UCSD-AML1 (cell line): ENCODE data around the gene CABP4.
"Not testable (repeated sequence)": the region's sequence is repeated elsewhere in the genome, so short reads cannot be mapped to it uniquely, and the experiment has no call there.

Source experiments
- DNase-seq: peaks from one replicate; lab custom pipeline; 2025; ENCODE audit not compliant: unreplicated experiment; lab: John Stamatoyannopoulos, UW

The CABP4 gene

DNA sequence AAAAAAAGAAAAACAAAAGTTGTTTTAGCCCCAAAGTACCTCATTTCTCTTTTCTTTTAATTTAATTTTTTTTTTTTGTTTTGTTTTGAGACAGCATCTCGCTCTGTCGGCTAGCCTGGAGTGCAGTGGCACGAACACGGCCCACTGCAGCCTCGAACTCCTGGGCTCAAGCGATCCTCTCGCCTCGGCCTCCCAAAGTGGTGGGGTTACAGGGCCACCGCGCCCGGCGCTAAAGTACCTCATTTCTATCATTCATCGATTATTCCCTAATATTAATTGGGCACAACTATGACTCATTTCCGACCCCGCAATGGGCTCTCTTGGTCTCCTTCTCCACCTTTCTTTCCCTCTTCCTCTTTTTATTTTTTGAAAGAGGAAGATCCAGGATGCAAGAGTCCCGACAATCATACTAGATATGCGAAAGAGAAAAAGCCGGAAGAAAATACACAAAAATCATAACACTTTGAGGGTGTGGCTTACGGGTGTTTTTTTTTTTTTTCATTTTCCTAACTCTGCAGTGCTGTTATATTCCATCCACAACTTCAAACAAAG is 27.2 kb downstream of the CABP4 start:
- no peak for DNase-seq

DNA sequence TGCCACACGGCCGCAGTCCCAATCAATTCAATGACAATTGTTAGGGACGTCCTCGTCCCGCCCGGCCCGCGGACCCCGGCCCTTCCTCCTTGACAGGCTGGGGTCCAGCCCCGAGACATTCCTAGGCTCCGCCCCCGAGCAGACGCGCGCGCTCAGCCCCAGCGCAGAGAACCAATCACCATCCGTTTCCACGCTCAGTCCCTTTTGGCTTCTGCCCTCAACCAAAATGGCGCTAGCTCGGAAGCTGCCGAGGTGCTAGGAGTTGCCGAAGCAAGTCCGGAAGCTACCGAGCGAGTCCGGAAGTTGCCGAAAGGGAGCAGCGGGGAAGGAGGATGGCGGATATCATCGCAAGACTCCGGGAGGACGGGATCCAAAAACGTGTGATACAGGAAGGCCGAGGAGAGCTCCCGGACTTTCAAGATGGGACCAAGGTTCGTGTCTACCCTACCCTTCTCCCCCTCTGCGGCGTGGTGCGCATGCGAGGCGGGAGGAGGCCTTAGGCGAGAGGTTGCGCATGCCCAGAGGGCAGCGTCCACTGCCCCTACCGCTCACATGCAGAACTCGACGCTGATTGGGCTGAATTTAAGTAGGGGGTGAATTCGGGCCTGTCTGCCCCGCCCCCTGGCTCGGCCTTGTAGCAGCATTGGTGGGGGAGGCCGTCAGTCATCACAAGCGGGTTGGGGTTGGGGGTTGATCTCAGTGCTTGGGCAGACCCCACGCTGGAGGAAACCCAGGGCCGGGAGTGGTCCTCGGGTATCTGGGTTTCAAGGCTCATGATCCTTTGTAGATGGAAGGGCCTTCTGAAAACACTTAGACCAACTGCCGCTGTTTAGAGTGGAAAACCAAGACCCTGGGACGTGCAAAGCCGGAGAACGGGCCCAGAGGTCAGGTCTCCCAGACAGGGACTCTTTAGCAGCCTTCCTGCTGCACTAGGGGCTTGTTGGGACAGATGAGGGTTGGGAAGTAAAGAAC is 28.0 kb downstream of the CABP4 start, which contains the start of gene AIP:
TSS of gene AIP (plus strand) at position 200 of the 972 bp plus-strand sequence. CDS start at position 333, 133 bp downstream.
- peak; percentile 97 for DNase-seq

DNA sequence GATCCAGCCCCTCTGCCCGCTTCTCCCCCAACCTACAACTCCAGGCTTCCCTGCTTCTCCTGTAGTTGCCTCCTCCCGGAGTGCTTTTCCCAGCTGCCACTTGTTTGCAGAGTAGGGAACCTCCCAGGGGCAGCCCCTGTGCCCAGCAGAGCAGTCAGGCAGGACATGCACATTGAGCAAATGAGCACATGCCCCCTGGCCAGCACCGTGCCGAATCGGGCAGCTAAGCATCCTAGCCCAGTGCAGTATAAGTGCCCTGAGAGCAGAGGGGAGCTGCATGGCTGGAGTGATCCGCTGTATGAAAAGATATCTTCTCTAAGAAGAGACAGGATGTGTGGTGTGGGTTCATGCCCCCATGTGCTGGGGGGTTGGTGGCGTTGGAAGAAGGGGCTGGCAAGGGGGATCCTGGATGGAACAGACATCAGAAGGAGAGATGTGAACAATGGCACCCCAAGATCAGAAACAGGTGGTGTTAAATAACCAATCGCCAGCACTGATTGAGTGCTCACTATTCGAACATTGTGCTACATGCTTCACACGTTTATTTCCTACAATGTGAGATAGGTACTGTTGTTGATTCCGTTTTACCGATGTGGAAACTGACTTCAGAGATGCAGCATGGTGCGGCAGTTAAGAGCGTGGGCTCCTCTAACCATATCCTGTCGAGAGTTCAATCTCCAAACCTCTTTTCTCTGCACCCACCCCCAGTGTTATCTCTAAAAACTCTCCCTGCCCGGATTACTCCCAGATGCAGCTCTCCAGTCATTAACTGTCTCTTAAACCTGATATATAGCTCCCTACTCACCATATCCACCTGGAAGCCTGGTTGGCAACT is 28.9 kb downstream of the CABP4 start:
- DNase-seq = no peak

DNA sequence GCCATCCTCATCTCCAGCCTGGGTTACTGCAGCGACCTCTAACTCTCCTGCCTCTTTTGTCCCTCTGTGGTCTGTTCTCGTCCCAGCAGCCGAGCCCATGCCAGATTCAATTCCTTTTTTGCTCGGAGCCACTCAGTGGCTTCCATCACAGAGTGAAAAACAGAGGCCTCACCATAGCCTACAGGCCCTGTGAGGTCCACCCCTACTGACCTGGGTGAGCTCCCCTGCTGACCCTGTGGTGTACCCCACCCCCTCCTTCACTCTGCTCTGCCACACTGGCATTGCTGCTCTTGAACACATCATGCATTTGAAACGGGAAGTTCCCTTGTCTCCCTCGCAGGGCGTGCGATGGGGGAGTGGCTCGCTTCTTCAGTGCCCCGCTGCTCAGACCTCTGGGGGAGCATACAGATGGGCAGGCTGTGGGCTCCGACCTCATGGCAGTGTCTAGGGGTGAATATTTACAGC is 29.7 kb downstream of the CABP4 start:
- DNase-seq = peak; percentile 45

DNA sequence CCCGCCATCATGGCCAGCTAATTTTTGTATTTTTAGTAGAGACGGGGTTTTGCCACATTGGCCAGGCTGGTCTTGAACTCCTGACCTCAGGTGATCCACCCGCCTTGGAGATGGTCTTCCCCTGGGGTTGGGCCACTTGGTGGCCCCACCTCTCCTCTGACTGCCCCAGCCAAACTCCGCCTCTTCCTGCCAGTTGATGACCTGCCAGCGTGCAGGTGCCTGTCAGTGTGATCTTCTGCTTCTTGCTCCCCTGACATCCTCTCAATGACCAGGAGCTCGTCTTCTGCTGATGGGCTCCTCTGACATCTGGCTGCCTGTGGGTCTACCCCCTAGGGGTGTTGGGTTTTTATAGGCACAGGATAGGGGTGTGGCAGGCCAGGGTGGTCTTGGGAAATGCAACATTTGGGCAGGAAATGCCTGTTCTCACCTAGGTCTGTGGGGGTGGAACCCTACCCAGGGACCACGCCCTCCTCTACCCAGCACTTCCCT is 30.8 kb downstream of the CABP4 start:
- DNase-seq = not testable (repeated sequence)

DNA sequence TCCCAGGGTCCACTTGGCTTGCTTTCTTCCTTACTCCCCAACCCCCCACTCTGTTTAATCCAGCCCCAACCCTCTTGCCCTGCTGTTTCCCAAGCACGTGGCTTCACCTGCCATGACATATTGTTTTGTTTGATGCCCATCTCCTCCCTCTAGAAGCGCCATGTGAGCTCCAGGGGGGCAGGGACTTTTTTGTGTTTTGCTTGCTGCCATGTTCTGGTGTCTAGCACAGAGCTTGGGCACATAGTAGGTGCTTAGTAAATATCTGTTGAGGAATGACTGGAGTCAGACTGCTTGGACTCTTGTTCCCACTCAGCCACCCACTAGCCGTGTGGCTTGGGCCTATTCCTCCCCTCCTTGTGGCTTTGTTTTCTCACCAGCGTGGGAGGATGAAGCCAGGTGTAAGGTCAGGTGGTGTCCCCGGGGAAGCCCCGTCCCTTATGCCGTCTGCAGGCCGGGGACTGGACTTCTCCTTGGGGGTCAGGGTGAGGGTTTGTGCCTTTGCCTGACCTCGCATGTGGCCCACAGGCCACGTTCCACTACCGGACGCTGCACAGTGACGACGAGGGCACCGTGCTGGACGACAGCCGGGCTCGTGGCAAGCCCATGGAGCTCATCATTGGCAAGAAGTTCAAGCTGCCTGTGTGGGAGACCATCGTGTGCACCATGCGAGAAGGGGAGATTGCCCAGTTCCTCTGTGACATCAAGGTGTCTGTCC is 31.5 kb downstream of the CABP4 start:
- no peak for DNase-seq

DNA sequence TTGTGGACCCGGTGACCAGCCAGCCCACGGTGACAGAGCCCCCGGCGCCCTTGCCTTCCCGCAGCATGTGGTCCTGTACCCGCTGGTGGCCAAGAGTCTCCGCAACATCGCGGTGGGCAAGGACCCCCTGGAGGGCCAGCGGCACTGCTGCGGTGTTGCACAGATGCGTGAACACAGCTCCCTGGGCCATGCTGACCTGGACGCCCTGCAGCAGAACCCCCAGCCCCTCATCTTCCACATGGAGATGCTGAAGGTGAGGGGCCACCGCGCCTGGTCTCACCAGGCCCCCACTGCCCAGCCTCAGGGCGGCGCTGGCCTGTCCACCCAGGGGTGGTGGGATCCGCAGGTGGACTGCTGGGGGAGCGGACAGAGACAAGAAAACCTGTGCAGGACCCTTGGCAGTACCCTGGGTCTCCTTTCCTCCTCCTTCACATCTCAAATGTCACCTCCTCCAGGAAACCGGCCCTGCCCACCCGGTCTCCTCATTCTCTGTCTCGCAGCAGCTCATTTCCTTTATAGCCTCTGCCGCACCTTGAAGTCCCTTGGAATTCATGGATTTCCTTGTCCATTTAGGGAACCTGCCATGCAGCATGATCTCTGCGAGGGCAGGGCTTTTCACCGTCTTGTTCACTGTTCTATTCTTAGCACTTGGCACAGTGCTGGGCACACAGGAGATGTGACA is 34.2 kb downstream of the CABP4 start:
- no peak for DNase-seq

DNA sequence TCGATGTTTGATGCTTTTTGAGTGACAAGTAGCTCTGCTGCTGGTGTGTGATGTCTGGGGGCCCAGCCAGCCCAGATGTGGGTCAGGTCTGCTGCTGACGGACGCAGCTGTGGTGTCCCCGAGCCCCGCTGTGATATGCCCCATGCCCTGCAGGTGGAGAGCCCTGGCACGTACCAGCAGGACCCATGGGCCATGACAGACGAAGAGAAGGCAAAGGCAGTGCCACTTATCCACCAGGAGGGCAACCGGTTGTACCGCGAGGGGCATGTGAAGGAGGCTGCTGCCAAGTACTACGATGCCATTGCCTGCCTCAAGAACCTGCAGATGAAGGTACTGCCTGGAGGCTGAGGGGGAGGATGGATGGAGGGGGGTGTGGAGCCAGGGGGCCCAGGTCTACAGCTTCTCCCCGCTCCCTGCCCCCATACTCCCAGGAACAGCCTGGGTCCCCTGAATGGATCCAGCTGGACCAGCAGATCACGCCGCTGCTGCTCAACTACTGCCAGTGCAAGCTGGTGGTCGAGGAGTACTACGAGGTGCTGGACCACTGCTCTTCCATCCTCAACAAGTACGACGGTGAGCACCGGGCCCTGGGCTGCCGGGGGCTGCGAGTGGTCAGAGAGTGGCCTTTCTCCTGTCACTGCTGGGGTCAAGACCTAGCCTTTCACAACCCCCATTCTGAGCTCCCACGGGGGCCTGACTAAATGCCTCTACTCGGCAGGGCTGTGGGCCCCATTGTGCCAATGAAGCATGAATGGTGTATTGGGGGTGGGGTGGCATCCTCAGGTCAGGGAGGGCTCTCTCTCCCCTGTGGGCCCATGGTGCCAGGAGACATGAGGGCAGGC is 35.0 kb downstream of the CABP4 start:
- DNase-seq = no peak

DNA sequence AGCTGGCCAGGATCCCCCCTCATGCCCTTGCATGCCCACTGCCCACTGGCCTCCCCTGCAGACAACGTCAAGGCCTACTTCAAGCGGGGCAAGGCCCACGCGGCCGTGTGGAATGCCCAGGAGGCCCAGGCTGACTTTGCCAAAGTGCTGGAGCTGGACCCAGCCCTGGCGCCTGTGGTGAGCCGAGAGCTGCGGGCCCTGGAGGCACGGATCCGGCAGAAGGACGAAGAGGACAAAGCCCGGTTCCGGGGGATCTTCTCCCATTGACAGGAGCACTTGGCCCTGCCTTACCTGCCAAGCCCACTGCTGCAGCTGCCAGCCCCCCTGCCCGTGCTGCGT is 35.5 kb downstream of the CABP4 start:
- no peak for DNase-seq

DNA sequence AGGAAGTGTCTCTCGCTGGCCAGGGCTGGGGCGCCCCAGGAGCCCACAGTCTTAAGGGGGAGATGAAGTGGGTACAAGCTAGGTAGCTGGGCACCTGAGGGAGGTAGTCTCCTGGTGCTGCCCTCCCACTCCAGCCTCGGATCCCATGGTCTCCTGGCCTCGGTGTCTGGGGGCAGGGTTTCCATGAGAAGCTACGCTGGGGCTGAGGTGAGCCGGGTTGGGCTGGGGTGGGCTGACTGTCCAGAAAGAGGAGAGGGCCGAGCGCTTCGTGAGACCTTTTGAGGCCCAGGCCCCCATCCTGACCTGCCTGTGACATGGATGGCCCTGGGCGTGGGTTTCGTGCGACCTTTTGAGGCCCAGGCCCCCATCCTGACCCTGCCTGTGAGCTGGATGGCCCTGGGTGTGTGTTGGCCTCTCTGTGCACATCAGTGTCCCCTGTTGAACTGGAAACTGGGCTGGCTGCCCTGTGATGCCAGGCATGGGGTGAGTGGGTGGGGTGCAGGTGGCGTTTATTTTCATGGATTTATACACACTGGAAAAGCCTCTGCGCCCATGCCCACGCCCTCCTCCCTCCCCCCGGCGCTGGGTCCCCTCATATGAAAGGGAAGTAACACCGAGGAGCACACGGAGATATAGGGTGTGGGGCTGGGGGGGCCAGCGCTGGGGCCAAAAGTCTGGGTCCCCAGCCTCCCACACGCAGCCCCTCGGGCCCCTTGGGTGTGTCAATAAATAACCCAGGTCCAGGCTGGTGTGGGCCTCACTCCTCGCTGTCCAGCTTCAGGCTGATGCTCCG is 36.3 kb downstream of the CABP4 start:
- DNase-seq = no peak

DNA sequence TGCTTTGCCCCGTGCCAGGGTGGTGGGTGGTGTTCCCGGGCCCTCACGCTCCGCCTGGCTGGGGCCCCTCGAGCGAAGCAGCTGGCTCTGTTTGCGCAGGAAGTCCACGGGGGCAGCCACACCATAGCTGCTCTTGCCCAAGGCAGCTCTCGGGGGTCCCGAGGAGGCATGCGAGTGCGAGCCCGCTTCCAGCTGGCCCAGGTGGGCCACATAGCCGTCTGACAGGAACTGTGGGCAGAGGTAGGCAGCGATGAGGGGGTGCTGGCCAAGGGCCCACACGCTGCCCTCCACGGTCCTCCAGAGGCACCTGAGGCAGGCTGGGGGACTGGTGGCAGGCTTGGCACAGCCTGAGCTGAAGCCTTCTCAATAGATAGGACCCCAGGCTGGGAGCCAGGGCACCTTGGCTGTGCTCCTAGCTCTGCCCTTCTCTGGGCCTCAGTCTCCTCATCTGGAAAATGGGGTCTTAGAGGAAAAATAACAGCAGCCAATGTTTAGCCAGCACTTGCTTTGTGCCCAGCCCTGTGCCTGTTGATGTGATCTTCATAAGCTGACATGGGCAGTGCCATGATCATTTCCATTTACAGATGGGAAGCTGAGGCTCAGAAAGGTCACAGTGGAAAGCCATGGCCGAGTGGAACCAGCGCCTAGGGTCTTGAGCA is 37.0 kb downstream of the CABP4 start:
- DNase-seq = no peak

DNA sequence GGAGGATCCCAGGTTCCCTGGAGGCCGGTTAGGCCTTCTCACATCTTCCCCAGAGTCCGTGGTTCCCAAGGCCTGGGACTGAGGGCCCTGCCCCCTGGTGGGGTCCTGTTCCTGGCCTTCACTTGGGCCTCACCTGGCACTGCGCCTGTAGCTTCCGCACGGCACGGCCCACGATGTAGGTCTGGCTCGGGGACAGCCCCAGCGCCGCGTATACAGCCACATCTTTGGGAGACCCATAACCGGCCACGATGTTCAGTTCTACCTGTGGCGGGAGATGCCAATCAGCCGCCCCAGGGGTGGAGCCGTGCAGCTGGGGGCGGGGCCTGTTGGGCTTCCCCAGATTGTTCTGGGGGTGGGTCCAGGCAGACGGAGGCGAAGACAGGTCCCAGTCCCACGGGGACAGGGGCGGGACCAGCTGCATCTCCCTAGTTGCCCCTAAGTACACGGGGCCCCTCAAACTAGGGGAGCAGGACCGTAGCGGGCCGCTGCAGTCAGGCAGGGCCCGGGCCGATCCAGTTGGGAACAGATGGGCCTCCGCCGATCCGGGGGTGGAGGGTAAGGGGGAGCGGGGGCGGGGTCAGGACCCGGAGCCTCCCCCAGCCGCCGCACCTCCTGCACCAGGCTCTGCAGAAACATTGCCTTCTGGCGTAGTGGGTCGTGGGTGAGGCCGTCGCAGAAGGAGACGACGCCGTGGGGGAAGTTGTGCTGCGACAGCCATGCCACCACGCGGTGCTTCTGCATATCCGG is 37.8 kb downstream of the CABP4 start:
- DNase-seq = no peak

DNA sequence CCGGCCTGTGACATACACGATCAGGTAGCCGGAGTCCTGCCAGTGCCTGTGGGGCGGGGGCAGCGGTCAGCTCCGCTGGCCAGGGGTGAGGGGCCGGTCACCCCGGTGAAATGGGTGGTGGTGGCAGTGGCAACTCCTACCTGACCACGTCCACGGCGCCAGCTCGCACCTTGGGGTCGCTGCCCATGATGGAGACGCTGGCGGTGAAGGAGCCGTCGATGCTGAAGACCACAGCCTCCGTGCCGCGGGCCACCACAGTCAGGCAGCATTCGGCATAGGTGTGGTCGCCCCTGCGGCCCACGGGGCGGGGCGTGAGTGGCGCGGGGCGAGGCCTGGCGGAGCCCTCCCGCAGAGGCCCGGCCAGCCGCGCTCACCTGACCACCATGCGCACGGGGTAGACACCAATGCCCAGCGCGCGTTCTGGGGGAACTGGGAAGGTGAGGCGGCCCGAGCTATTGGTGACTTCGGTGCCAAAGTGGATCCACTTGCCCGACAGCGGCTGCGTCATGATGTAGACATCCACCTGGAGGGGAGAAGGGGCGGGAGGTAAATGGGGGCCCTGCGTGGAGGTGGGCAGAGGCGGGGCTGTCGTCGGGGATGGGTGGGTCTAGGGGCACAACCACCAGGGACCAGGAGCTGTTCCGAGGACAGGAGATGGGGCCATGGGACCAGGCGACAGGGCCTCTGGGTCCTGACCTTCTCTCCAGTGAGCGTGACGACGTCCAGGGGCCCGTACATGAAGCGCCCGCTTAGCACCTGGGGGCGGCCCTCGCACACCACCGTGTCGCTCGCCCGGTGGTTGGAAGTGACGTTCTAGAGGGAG is 38.6 kb downstream of the CABP4 start:
- DNase-seq = no peak

DNA sequence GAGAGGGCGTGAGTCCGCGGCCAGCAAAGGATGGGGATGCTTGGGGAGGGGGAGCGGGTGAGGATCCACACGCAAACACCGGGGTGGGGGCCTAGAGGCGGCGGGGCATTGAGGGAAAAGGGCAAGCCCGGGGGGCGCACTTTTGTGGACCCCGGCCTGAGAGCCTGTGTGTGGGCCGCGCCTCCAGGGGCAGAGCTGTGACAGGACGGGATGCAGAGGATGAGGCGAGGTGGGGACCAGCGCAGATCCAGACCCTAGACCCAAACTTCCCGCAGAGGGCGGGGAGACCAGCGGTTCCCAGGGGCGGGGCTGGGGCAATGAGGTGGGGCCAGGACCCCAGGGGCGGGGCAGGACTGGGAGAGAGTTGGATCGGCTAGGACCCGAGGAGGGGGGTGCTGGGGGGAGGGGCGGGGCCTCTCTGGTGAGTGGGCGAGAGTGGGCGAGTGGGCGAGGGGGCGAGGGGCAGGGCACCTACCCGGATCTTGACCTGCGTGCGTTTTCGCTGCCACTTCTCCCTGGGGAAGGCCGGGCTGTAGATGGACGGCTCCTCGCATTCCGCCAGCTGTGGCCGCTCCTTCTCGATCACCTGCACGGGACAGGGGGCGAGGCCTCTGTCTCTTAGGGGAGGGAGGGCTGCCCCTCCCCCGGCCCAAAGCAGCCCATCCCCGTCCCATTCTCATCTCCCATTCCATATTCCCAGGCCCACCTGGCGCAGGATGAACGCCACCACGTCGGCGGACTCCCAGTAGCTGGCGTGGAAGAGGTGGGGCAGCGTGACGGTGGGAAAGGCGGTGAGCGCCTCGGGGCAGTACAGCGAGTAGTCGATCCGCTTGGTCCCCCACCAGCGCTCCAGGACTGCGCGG is 39.4 kb downstream of the CABP4 start:
- DNase-seq = no peak

DNA sequence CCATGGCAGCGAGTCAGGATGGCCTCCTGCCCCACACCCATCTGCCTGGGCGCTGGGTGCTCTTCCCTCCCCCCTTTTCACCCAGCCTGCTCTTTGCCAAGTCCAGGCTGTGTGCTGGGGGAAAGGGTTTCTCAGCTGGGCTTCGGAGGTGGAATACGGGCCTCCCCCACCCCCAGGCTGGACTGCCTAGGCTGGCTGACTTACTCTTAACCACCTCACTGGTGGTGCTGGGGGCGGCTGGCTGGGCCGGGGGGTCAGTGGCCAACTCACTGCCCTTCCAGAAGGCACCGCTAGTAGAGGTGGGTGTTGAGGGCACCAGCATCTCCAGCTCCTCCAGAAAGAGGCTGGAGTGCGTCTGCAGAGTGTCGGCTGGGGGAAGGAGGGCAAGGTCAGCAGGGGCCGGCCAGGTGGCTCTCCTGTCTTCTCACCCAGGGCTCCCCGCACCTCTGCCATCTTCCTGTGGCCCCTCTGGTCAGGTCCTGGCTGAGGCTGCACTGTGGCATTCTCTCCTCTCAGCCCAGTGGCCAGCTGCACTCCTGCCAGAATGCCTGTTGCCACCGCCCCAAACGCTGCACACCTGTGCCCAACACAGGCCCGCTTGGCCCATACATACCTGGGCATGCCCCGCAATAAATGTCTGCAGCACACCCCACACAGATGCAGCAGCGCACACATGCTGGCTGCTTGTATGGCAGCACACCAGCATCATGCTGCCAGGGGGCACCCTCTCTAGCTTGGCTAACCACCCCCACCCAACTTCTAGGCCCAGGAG is 40.3 kb downstream of the CABP4 start:
- no peak for DNase-seq
